Neural crest cell (in vitro differentiated cells): ENCODE measurements around the gene KIAA1614. TPM values are rescaled to one million over a fixed set of nuclear protein-coding genes. Genes with fewer than 3 reads are reported as not detected.
A peak's percentile ranks its signal among the peaks of the same experiment; 100 is the strongest.
"Not testable (repeated sequence)": the region's sequence is repeated elsewhere in the genome, so short reads cannot be mapped to it uniquely, and the experiment has no call there.

Source experiments
- DNase-seq: peaks from one replicate; pipeline ENCODE4 v3.0.0; 2021; ENCODE audit warnings: low read depth, mixed read lengths, low spot score
- H3K27ac Mint-ChIP-seq: one replicate; pipeline ENCODE4 v1.8.0; 2021; ENCODE audit warnings: mild to moderate bottlenecking, mixed read lengths; ENCODE audit not compliant: unreplicated experiment
- H3K27me3 Mint-ChIP-seq: 2 replicates; pipeline ENCODE4 v1.8.0; 2021; ENCODE audit warnings: low read depth, mild to moderate bottlenecking, mixed read lengths
- H3K36me3 Mint-ChIP-seq: 2 replicates; pipeline ENCODE4 v1.8.0; 2021; ENCODE audit warnings: low read depth, mild to moderate bottlenecking, mixed read lengths
- H3K4me1 Mint-ChIP-seq: 2 replicates; pipeline ENCODE4 v1.8.0; 2021; ENCODE audit warnings: mixed read lengths
- H3K4me3 Mint-ChIP-seq: one replicate; pipeline ENCODE4 v1.8.0; 2021; ENCODE audit warnings: mild to moderate bottlenecking, mixed read lengths
- H3K9me3 Mint-ChIP-seq: 2 replicates; pipeline ENCODE4 v1.8.0; 2021; ENCODE audit warnings: mixed read lengths
- total RNA-seq: library from RNA; stranded (reverse); gene quantifications from 2 replicates; pipeline ENCODE4 v1.2.1, GENCODE V29; 2021
- TF ChIP-seq, protein P1 (sequence below): fragments of 200-600 bp; sonication (generic); conservative IDR thresholded peaks from 2 replicates; pipeline ENCODE4 v1.5.0; 2021; ENCODE audit warnings: antibody characterized with exemption, mild to moderate bottlenecking

The KIAA1614 gene
- total RNA-seq, 1 donor from 2014 or later, result 2.1 TPM

DNA sequence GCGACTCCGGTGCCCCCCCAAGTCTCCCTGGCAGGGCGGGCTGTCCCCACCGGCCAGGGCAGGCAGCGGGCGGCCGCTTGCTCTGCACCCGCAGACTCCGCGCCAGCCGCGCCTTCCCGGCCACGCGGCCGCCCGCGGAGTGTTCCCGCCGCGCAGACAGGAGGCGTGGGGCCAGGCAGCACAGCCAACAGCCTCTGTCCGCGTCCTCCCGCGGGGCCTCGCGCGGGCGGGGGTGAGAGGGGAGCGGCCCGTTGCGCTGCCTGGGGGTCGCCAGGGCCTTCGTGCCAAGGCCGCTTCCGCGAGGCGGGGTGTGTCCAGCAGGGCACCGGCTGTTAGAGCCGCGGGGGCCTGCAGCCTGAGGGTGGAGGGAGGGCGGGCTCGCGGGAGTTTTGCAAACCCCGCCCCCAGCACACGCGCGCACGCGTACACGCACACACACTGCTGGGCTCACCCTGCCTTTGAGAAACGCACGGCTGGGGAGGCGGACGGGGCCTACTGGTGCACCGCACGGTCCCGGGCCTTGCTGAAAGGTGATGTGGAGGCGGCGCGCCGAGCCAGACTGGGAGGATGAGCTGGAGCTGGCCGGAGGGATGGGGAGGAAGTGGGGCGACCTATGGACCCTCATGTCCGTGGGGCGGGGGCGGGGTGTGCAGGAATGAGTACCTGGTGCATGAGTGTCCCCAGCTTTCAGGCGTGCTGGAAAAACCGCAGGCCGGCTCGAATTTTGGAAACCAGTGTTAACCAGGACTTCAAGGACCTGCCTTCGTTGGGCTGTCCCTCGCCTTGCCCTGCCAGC is 41.5 kb downstream of the KIAA1614 start:
- H3K27ac Mint-ChIP-seq, result no peak overlapping the region
- peaks cover 17% of the 10 kb centered on the region for H3K36me3 Mint-ChIP-seq
- no peaks in the 10 kb centered on the region for H3K9me3 Mint-ChIP-seq
- no peak for DNase-seq
- no peaks in the 10 kb centered on the region for H3K27me3 Mint-ChIP-seq
- no peaks in the 10 kb centered on the region for H3K4me1 Mint-ChIP-seq
- no peak overlapping the region for H3K4me3 Mint-ChIP-seq
- TF ChIP-seq, protein P1, sequence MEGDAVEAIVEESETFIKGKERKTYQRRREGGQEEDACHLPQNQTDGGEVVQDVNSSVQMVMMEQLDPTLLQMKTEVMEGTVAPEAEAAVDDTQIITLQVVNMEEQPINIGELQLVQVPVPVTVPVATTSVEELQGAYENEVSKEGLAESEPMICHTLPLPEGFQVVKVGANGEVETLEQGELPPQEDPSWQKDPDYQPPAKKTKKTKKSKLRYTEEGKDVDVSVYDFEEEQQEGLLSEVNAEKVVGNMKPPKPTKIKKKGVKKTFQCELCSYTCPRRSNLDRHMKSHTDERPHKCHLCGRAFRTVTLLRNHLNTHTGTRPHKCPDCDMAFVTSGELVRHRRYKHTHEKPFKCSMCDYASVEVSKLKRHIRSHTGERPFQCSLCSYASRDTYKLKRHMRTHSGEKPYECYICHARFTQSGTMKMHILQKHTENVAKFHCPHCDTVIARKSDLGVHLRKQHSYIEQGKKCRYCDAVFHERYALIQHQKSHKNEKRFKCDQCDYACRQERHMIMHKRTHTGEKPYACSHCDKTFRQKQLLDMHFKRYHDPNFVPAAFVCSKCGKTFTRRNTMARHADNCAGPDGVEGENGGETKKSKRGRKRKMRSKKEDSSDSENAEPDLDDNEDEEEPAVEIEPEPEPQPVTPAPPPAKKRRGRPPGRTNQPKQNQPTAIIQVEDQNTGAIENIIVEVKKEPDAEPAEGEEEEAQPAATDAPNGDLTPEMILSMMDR, result no peak

DNA sequence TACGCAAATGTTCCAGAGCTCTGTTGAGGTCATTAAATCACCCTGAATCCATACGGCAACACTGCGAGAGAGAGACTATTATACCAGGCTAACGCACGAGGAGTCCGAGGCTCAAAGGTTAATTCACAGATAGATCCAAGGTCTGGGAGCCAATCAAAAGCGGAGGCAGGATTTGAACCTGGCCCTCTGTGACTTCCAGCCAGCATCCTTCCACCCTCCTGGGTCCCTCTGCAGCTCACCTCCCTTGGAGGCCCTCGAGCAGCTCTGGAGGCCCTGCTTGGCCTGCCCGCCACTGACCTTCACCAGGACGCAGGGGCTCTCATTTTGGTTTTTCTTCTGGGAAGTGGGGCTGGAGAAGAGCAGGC is 42.1 kb downstream of the KIAA1614 start:
- Mint-ChIP-seq H3K4me3 (no peak overlapping the region), H3K27me3 (no peaks in the 10 kb centered on the region), H3K9me3 (no peaks in the 10 kb centered on the region), H3K27ac (peak overlapping the region; percentile 62), H3K36me3 (peaks cover 17% of the 10 kb centered on the region), H3K4me1 (no peaks in the 10 kb centered on the region)
- TF ChIP-seq, protein P1, result no peak
- DNase-seq, result no peak

DNA sequence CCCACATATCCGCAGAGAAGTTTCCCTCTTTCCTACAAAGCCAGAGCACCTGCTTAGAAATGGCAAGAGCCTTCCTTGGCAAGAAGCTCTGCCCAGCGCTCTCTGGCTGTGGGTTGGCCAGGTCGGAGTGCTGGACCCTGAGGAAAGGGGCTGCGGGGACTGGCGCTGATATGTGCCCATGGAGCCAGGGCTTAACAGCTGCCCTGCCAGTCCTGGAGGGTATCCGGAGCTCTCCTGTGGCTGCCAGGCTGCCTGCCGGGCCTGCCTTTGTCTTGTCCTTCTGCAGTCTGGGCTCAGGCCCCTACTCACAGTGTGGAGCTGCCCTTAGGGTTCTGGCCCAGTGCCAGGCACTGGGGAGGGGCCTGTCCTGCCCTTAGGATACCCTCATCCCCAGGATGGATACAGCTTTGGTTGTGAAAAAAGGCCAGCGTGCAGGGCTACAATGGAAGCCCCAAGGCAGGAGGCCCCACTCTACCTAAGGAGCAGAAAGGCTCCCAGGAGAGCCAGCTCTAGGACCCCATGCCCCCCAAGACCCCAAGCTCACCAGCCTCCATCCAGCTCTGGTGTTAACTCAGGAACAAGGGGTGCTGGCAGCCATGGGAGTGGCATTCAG is 43.4 kb downstream of the KIAA1614 start:
- H3K36me3 Mint-ChIP-seq, result peaks cover 29% of the 10 kb centered on the region
- DNase-seq, result no peak
- no peak overlapping the region for H3K27ac Mint-ChIP-seq
- TF ChIP-seq, protein P1, result no peak
- H3K27me3 Mint-ChIP-seq, result no peaks in the 10 kb centered on the region
- no peak overlapping the region for H3K4me3 Mint-ChIP-seq
- no peaks in the 10 kb centered on the region for H3K4me1 Mint-ChIP-seq
- H3K9me3 Mint-ChIP-seq, result no peaks in the 10 kb centered on the region

DNA sequence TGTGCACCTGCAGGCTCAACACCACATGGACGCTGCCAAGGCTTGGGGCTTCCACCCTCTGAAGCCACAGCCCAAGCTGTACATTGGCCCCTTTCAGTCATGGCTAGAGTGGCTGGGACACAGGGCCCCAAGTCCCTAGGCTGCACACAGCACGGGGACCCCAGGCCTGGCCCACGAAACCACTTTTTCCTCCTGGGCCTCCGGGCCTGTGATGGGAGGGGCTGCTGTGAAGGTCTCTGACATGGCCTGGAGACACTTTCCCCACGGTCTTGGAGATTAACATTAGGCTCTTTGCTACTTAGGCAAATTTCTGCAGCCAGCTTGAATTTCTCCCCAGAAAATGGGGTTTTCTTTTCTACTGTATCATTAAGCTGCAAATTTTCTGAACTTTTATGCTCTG is 46.9 kb downstream of the KIAA1614 start:
- H3K4me3 Mint-ChIP-seq, H3K27ac Mint-ChIP-seq, H3K27me3 Mint-ChIP-seq, H3K9me3 Mint-ChIP-seq, DNase-seq: not testable (repeated sequence)
- peaks cover 18% of the 10 kb centered on the region for H3K4me1 Mint-ChIP-seq
- H3K36me3 Mint-ChIP-seq, result peaks cover 31% of the 10 kb centered on the region

DNA sequence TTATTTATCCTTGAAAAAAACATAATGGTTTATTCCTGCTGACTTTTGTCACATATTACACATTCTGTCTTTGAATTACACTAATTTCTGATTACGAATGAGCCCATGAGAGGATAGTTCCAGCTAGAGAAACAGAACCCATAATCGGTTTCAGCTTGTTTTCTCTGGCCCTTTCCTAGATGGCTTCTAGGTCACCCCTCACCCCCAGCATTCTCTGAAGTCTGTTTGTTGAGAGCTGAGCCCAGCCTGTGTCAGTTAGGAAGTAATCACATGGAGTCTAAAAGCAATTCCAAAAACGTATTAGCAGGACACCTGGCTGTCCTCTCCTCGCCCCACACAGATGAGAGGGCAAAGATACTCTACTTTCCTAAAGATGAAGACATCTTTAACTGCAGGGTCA is 48.9 kb downstream of the KIAA1614 start:
- Mint-ChIP-seq H3K27me3 (no peaks in the 10 kb centered on the region), H3K27ac (no peak overlapping the region), H3K36me3 (peaks cover 38% of the 10 kb centered on the region), H3K9me3 (no peaks in the 10 kb centered on the region), H3K4me1 (peaks cover 18% of the 10 kb centered on the region), H3K4me3 (no peak overlapping the region)
- no peak for DNase-seq
- TF ChIP-seq, protein P1, result no peak

DNA sequence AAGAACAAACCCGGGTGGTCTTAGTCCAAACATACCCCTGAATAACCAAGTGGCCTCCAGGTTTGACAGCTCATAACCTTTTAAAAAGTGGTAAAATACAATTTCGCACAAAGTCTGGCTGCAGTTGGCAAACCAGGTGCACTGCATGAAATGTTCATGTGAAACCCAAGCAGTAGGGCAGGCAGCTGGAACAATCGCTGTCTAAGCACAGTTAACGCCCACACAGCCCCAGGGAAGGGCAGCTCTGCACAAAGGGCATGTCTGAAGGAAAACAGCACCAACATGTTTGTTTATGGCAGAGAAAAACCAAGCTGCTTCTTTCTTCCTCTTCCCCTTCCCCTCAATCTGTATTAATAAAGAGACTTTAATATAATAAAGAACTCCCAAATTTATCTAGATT is 49.5 kb downstream of the KIAA1614 start:
- Mint-ChIP-seq H3K36me3 (peaks cover 37% of the 10 kb centered on the region), H3K27ac (no peak overlapping the region), H3K4me3 (no peak overlapping the region), H3K9me3 (no peaks in the 10 kb centered on the region), H3K4me1 (peaks cover 18% of the 10 kb centered on the region), H3K27me3 (no peaks in the 10 kb centered on the region)
- TF ChIP-seq, protein P1, result no peak
- DNase-seq, result no peak
